ENCODE measurements around the gene ACTR5. TPM values are rescaled to one million over a fixed set of nuclear protein-coding genes. Genes with fewer than 3 reads are reported as not detected.

Gene ACTR5
- total RNA-seq, 4 donors from 2014 or later, result 5.8 to 9.8 (median 8.6) TPM

- no peak overlapping the region for H3K27ac ChIP-seq (replicated peaks in 1 of 4)
Observed at GRCh38 chr20:38770970-38771369, 22.7 kb downstream of the ACTR5 start.

GRCh38 chr20:38771621-38772020 is 23.4 kb downstream of the ACTR5 start:
- H3K27me3 ChIP-seq, result no peaks in the 10 kb centered on the region
- 90% methylated on average over 4 of the region's 7 CpGs for WGBS
- peaks cover 56 to 92% (median 79%) of the 10 kb centered on the region in 4 donors for H3K36me3 ChIP-seq
- H3K27ac ChIP-seq (replicated peaks in 1 of 4), result no peak overlapping the region
- TF ChIP-seq POLR2A (IDR thresholded peaks at IDR 0.05; ENCODE audit: low read depth) (no peak), CTCF (IDR thresholded peaks at IDR 0.05) (no peak), EP300 (IDR thresholded peaks at IDR 0.05) (no peak)
- no peaks in the 10 kb centered on the region for H3K4me1 ChIP-seq
- no peak for DNase-seq (ENCODE audit: extremely low spot score)
- no peak overlapping the region for H3K4me3 ChIP-seq
- intact Hi-C loops (cut with DNase I), result no loop called here
- no peaks in the 10 kb centered on the region for H3K9me3 ChIP-seq

More at GRCh38 chr20:38770970-38771369, 22.7 kb downstream of the ACTR5 start:
- Histone ChIP-seq H3K4me1 (no peaks in the 10 kb centered on the region), H3K36me3 (peaks cover 62 to 98% (median 84%) of the 10 kb centered on the region in 4 donors), H3K9me3 (no peaks in the 10 kb centered on the region), H3K27me3 (no peaks in the 10 kb centered on the region), H3K4me3 (no peak overlapping the region)
- no peak for DNase-seq (ENCODE audit: extremely low spot score)
- intact Hi-C loops (cut with DNase I), result no loop called here
- TF ChIP-seq POLR2AphosphoS5 (IDR thresholded peaks at IDR 0.05) (no peak), EP300 (IDR thresholded peaks at IDR 0.05) (no peak), CTCF (IDR thresholded peaks at IDR 0.05) (no peak), POLR2A (IDR thresholded peaks at IDR 0.05; ENCODE audit: low read depth) (no peak)
- 82% methylated on average over 5 of the region's 7 CpGs for WGBS

GRCh38 chr20:38774167-38774566 is 25.9 kb downstream of the ACTR5 start:
- Histone ChIP-seq H3K27me3 (no peaks in the 10 kb centered on the region), H3K36me3 (peaks cover 46 to 66% (median 56%) of the 10 kb centered on the region in 4 donors), H3K9me3 (no peaks in the 10 kb centered on the region), H3K4me1 (no peaks in the 10 kb centered on the region), H3K27ac (replicated peaks in 1 of 4) (no peak overlapping the region), H3K4me3 (no peak overlapping the region)
- 98% methylated on average over 2 of the region's 2 CpGs for WGBS
- no peak for DNase-seq (ENCODE audit: extremely low spot score)
- intact Hi-C loops (cut with DNase I), result no loop called here
- TF ChIP-seq POLR2A (IDR thresholded peaks at IDR 0.05; ENCODE audit: low read depth), result no peak
- TF ChIP-seq EP300 (IDR thresholded peaks at IDR 0.05), result no peak
- TF ChIP-seq CTCF (IDR thresholded peaks at IDR 0.05), result no peak
- TF ChIP-seq POLR2AphosphoS5 (IDR thresholded peaks at IDR 0.05), result no peak

- DNase-seq (ENCODE audit: extremely low spot score), result no peak
- Histone ChIP-seq H3K4me3 (no peak overlapping the region), H3K36me3 (peaks cover 31 to 45% (median 36%) of the 10 kb centered on the region in 4 donors), H3K9me3 (no peaks in the 10 kb centered on the region), H3K4me1 (no peaks in the 10 kb centered on the region), H3K27me3 (no peaks in the 10 kb centered on the region), H3K27ac (replicated peaks in 1 of 4) (no peak overlapping the region)
- TF ChIP-seq EP300 (IDR thresholded peaks at IDR 0.05) (no peak), POLR2A (IDR thresholded peaks at IDR 0.05; ENCODE audit: low read depth) (no peak), CTCF (IDR thresholded peaks at IDR 0.05) (no peak), POLR2AphosphoS5 (IDR thresholded peaks at IDR 0.05) (no peak)
- intact Hi-C loops (cut with DNase I), result no loop called here
- WGBS, result 95% methylated on average over 11 of the region's 11 CpGs
Observed at GRCh38 chr20:38776363-38776762, 28.1 kb downstream of the ACTR5 start.

All from esophagus muscularis mucosa (tissue), 4 donors.